GM19468 (cell line): ENCODE data around the gene PANX2.
"Not testable (repeated sequence)": the region's sequence is repeated elsewhere in the genome, so short reads cannot be mapped to it uniquely, and the experiment has no call there.

Experiments used
- ATAC-seq: cut with Tn5 transposase; IDR thresholded peaks from one replicate; pipeline ENCODE4 v1.9.1; 2021; ENCODE audit warnings: mild to moderate bottlenecking, moderate library complexity, moderate number of reproducible peaks; ENCODE audit not compliant: unreplicated experiment; ENCODE audit errors: extremely low read depth

Gene PANX2

DNA sequence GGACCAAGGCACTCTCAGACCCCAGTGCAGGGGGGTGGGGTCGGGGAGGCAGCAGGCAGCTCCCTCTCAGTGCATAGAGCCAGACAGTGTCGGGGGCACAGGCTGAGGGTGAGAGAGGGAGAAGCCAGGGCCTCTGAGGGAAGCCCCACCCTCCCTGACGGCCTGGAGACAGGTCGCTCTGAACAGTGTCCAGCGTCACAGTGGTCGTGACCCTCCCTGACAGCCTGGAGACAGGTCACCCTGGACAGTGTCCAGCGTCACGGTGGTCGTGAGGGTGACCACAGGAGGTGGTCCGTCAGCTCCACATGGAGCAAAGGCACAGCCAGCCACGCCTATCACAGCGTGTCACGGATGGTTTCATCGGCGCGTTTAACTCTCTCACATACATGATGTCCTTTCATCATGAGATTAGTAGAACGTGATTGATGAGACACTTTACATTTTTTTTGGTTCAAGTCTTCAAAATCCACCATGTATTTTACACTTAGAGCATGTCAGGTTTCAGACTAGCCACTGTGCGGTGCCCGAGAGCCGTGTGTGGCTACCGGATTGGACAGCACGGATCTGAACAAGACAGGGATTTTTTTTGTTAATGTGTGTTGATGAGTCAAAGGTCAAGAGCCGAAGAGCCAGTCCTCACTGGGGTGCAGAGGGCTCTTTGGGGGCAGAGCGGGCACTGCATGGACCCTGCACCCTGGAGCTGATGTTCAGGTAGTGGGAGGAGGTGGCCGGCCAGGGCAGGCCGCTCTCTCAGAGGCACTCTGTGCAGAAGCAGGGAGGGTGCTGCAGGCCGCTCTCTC lies 23.9 kb upstream of the PANX2 start:
- ATAC-seq = no peak

DNA sequence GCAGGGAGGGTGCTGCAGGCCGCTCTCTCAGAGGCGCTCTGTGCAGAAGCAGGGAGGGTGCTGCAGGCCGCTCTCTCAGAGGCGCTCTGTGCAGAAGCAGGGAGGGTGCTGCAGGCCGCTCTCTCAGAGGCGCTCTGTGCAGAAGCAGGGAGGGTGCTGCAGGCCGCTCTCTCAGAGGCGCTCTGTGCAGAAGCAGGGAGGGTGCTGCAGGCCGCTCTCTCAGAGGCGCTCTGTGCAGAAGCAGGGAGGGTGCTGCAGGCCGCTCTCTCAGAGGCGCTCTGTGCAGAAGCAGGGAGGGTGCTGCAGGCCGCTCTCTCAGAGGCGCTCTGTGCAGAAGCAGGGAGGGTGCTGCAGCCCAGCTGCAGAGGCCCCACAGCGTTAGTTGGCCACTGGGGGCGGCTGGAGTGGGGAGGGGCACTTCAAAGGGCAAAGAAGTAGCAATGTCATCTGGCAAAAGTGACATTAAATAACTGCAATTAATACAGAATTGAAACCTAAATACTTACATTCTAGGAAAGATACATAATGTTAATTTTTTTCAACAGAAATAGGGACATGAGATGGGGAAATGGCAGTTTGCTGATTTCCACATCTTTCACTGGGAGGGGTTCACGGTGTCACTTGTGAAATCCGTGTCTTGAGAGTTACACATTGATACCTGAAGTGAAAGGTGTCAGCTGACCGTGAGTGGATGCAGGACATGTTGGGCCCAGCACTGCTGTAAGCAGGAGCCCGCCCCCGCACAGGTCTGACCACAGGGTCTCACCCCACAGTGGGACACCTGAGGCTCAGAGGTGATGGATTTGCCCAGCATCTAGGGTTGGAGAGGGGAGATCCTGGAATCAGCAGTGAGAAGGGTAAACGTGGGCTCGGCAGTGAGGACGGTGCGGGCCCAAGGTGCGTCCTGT lies 23.0 kb upstream of the PANX2 start:
- ATAC-seq = not testable (repeated sequence)

DNA sequence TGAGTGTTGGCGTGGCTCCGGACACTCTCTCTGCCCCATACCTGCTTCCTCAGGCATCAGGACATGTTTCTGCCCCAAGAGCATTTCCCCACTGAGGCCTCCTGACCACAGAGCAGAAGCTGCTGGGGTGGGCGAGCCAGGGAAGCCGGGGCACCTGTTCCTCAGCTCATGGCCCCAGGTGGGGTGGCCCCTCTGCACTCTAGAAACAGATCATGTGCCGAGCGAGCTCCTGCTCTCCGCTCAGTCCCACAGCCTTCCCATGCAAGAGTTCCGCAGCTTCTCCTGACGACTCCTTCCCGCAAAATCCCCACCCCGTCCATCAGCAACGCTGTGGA lies 22.4 kb upstream of the PANX2 start:
- no peak for ATAC-seq

DNA sequence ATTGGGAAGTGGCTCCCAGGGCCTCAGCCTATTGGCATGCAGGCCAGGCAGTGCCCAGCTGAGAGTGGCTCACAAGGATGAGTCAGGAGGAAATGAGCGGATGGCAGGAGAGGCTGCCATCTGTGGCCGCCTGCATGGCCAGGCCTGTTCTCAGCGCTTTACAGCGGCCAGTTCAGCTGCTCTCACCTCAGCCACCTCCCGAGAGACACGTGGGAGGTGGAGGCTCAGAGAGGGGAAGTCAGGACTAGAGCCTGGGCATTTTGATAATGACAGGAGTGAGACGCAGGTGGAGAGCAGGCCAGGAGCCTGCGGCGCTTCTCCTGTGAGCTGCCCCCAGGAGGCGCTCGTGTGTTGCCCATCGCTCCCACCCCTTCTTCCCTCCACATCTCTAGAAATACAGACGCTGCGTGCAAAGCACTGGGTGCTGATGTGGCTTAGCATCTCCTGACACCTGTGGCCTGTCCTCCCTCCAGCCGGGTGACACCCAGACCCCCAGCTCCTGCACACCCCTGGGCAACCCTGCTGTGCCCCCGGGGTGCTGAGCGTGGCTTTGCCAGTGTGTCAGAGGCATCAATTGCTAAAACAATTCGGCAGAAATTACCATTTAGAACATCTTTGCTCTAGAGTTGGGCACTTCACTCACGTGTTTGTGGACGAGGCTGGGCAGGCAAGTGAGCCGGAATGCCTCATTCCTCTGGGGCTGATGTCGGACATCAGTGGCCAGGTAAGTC lies 21.4 kb upstream of the PANX2 start:
- ATAC-seq = no peak

DNA sequence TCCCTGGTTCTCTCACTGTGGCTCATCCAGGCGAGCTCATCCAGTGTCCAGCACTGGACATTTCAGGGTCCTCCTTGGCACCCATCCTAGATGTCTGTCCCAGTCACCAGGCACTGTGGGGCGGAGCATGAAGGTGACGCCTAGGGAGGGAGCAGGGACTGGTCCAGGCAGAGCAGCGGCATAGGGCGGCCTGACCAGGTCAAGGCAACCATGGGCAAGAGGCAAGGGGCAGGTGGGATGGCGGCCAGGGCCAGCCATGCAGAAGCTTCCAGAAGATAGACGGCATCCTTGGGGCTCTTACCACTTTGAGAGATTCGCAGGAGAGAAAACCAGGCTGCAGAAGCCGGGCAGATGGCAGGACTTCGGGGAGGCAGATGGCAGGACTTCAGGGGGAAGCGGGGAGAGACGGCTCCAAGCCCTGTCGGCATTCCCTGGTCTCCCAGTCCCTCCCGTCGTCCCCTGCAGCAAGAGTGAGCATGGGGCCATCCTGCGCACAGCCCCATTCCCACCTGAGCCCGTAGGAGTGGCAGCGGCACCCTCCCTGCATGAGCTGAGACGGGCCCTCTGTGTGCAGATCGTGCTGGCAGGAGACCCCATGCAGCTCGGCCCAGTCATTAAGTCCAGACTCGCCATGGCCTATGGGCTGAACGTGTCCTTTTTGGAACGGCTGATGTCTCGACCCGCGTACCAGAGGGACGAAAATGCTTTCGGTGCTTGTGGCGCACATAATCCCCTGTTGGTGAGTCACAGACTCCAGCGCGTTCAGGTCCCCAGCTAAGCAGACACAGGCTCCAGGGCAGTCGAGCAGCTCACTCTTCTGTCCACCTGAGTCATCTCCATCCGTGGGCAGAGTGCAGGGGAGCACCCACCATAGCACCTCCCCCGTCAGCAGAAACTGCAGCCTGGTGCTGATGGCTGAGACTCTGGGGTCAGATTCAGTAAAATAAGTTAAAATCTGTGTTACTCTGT lies 20.1 kb upstream of the PANX2 start:
- ATAC-seq = no peak

DNA sequence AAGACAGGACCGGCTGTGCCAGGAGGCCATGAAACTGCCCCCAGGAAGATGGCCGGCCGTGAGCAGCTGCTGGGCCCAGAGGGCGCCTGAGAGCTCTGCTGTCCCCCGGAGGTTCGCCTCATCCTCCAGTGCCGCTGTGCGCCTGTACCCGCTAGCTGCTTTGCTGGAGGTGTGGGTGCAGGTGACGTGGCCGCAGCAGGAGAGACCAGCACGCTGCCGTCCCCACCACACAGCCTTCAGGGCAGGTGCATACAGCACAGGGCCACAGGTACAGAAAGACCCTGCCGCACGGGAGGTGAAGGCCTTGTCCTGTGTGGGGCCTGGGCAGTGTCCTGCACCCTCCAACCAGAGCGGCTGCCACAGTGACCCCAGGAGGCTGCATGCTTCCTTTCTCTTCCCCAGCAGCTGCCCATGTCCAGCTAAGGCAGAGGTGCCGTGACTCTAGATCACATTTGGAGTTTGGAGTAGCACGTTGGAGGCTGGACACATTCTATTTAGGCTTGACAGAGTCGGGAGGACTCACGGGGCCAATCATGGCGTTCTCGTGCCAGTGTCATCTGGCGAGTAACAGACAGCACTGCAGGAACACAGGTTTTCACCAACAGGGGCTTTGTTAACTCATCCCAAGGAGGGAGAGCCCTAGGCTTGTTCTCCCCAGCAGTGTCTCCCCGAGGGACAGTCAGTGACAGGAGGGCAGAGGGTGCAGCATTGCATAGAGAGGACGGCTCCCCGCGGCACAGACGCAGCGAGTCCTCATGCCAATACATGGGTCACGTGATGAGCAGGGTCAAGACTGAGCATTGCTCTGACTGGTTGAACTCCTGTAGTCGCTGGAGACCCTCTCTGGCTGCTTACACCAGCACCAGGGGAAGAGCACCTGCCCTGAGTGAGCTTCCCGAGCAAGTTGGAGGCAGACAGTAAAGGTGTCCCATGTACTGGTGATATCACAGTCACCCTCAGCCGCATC lies 18.7 kb upstream of the PANX2 start:
- ATAC-seq = no peak

DNA sequence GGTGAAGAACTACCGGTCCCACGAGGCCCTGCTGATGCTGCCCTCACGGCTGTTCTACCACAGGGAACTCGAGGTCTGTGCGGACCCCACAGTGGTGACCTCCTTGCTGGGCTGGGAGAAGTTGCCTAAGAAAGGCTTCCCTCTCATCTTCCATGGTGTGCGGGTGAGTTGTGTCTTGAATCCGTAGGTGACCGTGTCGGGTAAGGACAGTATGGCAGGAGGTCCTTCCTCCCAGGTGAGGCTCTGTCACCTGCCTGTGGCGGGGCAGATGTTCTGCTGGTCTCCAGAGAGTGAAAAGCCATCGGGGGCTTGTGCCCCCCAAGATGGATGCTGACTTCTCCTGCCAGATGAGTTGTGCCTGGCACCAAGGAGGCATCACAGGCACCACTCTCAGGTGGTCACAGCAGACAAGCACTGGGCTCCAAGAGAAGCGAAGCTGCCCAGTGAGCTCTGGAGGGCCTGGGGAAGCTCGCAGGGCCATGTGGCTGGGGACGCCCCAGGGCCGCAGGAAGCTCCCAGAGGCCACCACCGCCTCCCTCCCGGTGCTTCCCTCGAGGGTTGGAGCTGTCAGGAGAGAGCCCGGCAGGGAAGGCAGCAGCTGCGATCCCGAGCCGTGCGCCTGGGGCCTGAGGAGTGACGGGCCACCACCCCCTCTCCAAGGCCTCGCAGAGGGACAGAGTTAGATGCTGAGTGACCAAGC lies 17.3 kb upstream of the PANX2 start:
- no peak for ATAC-seq

DNA sequence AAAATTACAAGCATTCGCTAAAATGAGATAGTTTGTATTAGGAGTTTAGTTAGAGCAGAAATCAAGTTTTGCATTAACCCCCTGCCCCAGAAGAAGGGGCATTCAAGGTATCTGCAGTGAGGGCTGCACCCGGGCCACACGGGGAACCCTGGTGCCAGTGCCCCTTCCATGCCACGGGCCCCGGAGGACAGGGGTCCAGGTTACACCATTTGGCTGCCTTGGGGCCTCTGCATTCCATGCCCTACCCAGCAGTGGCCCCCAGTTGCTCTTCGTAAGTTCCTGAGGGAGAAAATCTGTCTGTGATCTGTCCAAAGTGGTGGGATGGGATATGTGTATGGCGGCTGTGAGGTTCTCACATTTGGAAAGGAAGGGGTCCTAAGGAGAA lies 16.8 kb upstream of the PANX2 start:
- ATAC-seq = no peak

DNA sequence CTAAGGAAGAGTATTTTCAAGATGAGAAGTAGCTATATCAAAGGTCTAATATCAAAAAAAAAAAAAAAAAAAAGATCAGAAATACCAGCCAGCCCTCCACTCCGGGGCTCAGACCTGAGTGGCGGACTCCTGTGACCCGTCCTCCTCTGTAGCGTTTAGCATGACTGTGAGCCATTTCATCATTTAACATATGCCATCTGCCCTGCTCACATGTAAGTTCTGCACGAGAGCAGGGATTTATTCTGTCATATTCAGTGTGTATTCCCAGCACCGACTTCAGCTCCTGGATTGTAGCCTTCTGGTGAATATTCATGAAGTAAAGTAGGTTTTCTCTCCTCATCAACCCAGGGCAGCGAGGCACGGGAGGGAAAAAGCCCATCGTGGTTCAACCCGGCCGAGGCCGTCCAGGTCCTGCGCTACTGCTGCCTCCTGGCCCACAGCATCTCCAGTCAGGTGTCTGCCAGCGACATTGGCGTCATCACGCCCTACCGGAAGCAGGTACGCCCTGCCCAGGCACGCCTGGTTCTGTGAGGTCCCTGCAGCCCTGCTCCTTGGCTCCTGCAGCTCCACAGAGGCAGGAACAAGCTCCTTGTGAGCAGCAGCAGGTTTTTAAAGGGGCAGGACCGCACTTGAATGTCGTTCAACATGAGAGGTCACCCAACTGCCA lies 12.7 kb upstream of the PANX2 start:
- no peak for ATAC-seq

DNA sequence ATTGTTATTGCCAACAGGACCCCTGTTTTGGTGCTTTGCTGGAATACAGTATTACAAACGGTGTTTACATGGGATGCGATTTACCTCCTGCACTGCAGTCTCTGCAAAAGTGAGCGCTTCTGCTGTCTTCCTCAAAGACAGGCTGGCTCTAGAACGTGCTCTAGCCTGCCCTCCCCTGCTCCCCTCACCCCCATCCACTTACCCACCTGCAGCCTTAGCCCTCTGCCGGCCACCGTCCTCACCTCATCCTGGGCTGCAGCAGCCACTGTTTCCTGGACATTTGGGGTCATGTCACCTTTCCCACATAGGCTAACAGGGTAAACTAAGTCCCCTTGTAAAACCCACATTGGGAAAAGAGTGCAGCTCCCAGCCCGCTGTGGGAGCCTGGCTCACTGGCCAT lies 9.6 kb upstream of the PANX2 start:
- ATAC-seq = no peak

DNA sequence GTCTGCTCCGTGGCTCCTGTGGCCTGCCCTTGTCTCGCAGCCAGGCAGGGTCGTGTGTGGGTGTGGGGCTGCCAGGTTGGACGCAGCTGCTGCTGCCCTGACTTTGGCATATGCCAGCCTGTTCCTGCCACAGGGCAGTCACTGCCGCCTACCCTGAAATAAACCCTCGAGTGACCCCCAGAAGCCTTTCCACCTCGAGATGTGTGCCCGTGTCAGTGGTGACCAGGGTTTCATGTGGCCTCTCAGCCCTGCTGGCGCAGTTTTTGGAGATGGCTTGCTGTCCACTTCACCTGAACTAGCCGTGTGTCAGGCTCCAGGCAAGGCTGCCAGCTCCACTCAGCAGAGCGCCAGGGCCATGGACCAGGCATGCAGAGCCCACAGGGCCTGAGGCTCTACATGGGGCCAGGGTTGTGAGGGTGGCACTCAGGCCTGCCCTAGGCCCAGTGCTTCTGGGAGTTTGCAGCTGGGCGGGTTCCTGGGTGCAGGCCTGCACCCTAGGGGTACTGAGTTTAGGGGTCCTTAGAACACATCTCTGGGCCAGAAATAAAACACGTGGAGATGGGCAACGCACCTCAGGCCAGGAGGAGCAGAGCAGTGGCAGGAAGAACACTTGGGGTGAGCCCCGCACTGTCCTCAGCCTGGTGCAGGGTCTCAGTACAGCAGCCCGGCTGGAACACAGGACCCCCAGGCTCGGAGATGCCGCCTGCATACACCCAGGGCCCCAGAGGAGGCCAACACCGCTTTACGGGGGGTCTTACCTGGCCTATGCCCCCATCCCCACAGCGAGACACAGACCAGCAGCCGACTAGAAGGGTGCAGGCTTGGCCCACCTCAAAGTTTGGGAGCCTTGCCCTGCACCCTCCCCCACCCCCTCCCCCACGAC lies 8.8 kb upstream of the PANX2 start:
- ATAC-seq = no peak

DNA sequence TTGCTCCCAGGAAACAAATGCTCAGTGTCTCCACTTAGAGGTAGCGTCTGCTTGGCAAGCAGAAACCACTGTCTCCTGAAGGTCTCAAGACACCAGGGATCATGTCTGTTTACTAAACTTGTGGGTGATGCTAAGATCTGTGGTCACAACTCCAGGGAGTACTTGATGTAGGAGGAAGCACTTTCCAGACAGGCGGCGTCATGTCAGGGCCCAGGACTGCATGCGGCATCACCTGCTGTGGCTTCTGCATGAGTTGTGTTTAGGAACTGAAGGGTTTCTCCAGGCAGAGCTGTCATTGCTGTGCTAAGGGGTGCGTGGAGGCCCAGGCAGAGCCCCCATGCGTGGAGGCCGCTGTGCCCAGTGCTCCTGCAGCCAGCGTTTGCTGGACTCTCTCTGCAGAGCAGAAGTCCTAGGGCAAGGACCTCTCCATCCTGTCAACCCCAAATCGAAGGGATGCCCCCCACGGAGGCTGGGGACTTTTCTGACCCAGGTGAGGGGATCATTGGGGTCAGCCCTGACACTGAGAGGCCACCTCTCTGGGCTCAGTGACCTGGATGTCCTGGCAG lies 8.1 kb upstream of the PANX2 start:
- no peak for ATAC-seq

DNA sequence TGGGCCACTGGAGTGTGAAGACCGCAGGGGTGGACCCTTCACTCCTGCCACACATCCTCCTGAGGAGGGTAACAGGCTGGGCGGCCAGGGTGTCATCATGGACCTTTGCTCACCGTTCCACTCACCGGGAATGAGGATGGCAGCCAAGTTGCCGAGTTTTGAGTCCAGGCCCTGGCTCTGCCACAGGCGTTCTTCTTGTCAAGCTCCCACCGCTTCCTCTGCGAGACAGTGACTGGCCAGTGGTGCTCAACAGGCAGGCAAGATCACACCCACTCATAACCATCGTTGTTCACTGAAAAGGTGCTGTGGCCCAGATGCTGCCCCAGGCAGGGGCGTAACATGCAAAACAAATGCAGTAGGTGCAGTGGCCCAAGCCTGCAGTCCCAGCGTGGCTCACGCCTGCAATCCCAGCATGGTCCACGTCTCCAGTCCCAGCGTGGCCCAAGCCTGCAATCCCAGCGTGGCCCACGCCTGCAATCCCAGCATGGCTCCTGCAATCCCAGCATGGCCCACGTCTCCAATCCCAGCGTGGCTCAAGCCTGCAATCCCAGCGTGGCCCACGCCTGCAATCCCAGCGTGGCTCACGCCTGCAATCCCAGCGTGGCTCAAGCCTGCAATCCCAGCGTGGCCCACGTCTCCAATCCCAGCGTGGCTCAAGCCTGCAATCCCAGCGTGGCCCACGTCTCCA lies 5.0 kb upstream of the PANX2 start:
- ATAC-seq = no peak

DNA sequence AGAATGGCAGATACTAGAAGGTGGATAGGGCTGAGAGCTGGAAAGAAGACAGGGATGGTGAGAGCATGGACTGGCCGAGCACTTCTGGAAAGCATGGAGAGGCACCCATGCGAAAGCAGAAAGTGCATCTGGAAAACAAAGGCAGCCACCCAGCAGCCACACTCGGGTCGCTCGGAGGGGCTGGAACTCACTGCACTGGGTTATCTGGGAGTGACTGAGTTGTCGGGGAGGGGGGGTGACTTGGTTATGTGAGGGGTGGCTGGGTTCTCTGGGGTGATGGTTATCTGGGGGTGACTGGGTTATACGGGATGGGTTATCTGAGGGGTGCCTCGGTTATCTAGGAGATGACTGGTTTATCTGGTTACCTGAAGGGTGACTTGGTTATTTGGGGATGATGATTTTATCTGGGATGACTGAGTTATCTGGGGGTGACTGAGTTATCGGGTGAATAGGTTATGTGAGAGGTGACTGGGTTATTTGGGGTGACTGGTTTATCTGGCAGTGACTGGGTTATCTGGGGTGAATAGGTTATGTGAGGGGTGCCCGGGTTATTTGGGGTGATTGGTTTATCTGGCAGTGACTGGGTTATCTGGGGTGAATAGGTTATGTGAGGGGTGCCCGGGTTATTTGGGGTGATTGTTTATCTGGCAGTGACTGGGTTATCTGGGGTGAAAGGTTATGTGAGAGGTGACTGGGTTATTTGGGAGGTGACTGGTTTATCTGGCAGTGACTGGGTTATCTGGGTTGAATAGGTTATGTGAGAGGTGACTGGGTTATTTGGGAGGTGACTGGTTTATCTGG lies 2.6 kb upstream of the PANX2 start:
- ATAC-seq = no peak
